Cardiac muscle cell (in vitro differentiated cells and primary cell): ENCODE data around the gene USP6NL. TPM values are rescaled to one million over a fixed set of nuclear protein-coding genes. Genes with fewer than 3 reads are reported as not detected.

Source experiments
- DNase-seq, 2 donors: peaks; one replicate each; pipeline versions ENCODE4 v3.0.0 to v3.0.0-alpha.2; 2010 to 2017; ENCODE audit warnings: low read depth in 1 of 2, low spot score in 1 of 2
- H3K27ac ChIP-seq: fragments of 200-600 bp; sonication (generic); 2 replicates; pipeline ENCODE4 v1.5.1; 2016
- H3K27me3 ChIP-seq: fragments of 200-600 bp; sonication (generic); 2 replicates; pipeline ENCODE4 v1.6.0; 2016; ENCODE audit warnings: control low read depth
- H3K36me3 ChIP-seq: fragments of 200-600 bp; sonication (generic); 2 replicates; pipeline ENCODE4 v1.5.1; 2016; ENCODE audit warnings: control low read depth
- H3K4me1 ChIP-seq: fragments of 200-600 bp; sonication (generic); 2 replicates; pipeline ENCODE4 v1.8.1; 2017; ENCODE audit warnings: low read depth, mild to moderate bottlenecking, mixed run types
- H3K4me3 ChIP-seq: fragments of 200-600 bp; sonication (generic); 2 replicates; pipeline ENCODE4 v1.5.1; 2016; ENCODE audit warnings: mild to moderate bottlenecking
- H3K9me3 ChIP-seq: fragments of 200-600 bp; sonication (generic); 2 replicates; pipeline ENCODE4 v1.5.1; 2017; ENCODE audit warnings: low read depth, mild to moderate bottlenecking, control low read depth
- CTCF ChIP-seq: IDR thresholded peaks from 2 replicates; pipeline ENCODE4 v1.5.1; 2012; ENCODE audit warnings: low read depth, mild to moderate bottlenecking, low read length
- polyA plus RNA-seq: library from polyadenylated mRNA; unstranded; fragments of >200 nt; fragmentation: Nextera tagmentation; extraction: Ambion mirVana; gene quantifications from 2 replicates; pipeline ENCODE4 v1.2.1, GENCODE V29; 2016
- total RNA-seq: library from RNA; depleted of rRNA; stranded (reverse); fragments of >200 nt; gene quantifications from 2 replicates; pipeline ENCODE4 v1.2.3, GENCODE V29; 2016

USP6NL gene
- total and polyA plus RNA-seq, 2 experiments from 2014 or later = 13.6 to 25.4 TPM

DNA sequence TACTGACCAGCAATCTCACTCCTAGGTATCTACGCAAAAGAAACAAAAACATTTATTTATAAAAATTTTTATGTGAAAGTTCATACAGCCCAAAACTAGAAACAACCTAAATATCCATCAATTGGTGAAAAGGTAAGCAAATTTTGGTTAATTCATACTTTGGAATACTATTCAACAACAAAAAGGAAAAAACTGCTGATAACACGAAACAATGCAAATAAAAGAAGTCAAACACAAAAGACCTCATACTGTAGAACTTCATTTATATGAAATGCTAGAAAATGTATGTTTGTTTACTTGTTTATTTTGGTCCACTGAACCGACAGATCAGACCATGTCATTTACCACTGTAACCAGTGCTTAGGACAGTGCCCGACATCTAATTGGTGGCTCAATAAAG is 60.3 kb downstream of the USP6NL start:
- no peak for DNase-seq
- H3K27ac ChIP-seq = no peak overlapping the region
- H3K27me3 ChIP-seq = no peaks in the 10 kb centered on the region
- no peaks in the 10 kb centered on the region for H3K36me3 ChIP-seq
- no peaks in the 10 kb centered on the region for H3K9me3 ChIP-seq
- TF ChIP-seq CTCF = no peak
- no peak overlapping the region for H3K4me3 ChIP-seq
- H3K4me1 ChIP-seq = no peaks in the 10 kb centered on the region

DNA sequence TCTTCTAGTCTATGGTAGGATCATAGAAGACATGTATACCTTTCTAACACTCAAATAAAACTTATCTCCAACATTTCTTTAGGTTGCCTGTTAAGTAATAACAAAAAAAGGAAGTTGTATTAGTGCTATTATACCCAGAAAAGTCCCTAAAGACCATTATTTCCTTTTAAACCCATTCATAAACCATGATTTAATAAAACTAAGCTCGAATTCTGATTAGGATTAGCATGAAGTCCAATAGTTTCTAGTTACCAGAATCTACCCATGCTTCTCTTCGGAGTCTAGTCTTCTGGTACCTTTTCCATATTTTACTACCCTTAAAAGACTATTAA is 62.7 kb downstream of the USP6NL start:
- no peak for DNase-seq
- Histone ChIP-seq H3K27ac (no peak overlapping the region), H3K4me3 (no peak overlapping the region), H3K36me3 (no peaks in the 10 kb centered on the region), H3K4me1 (no peaks in the 10 kb centered on the region), H3K9me3 (no peaks in the 10 kb centered on the region), H3K27me3 (no peaks in the 10 kb centered on the region)
- no peak for TF ChIP-seq CTCF

DNA sequence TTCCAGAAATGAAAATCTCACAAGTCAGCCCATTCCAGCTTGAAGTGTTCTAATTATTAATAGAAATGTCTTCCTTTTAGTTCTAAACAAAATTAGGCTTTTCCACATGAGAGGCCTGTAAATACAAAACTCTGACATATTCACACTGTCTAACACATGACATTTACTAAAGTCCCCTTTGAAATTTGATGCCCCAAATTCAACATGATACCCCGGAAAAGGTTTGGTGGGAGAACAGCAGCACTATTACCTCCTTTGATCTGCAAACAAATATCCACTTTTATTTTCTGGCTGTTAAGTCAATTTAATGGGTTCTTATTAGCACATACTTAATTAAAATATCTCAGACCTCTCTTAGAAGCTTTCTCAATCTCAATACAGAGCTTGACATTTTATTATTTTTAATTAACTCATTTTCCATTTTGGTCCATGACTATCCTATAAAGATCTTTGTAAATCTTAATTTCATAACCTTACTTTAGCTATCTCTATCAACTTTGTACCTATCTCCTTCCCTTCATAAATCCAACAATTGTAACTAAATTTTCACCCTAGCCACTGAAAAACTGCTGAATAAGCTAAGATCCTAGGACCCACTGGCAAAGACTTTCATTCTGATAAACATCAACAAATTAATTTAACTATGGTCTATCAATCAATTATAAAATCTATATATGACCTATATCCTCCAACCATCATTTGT is 63.2 kb downstream of the USP6NL start:
- H3K36me3 ChIP-seq = no peaks in the 10 kb centered on the region
- H3K27me3 ChIP-seq = no peaks in the 10 kb centered on the region
- no peak overlapping the region for H3K27ac ChIP-seq
- no peak for DNase-seq
- TF ChIP-seq CTCF = no peak
- H3K4me1 ChIP-seq = no peaks in the 10 kb centered on the region
- H3K4me3 ChIP-seq = no peak overlapping the region
- no peaks in the 10 kb centered on the region for H3K9me3 ChIP-seq

GRCh38 chr10:11546581-11546980 is 64.9 kb downstream of the USP6NL start:
- no peak for DNase-seq
- Histone ChIP-seq H3K9me3 (no peaks in the 10 kb centered on the region), H3K4me3 (no peak overlapping the region), H3K27ac (no peak overlapping the region), H3K27me3 (no peaks in the 10 kb centered on the region), H3K36me3 (no peaks in the 10 kb centered on the region), H3K4me1 (no peaks in the 10 kb centered on the region)
- TF ChIP-seq CTCF = no peak

GRCh38 chr10:11541296-11541695 is 70.2 kb downstream of the USP6NL start:
- Histone ChIP-seq H3K4me1 (no peaks in the 10 kb centered on the region), H3K36me3 (no peaks in the 10 kb centered on the region), H3K27ac (no peak overlapping the region), H3K9me3 (no peaks in the 10 kb centered on the region), H3K27me3 (no peaks in the 10 kb centered on the region), H3K4me3 (no peak overlapping the region)
- TF ChIP-seq CTCF = no peak
- no peak for DNase-seq
